Endothelial cell of umbilical vein (primary cell): ENCODE data around the gene TMEM107. TPM values are rescaled to one million over a fixed set of nuclear protein-coding genes. Genes with fewer than 3 reads are reported as not detected.

Source experiments
- BruUV-seq: library from RNA; stranded (reverse); fragments of 400-500 nt; replicated peaks from 2 replicates; lab custom pipeline; 2021; lab: Mats Ljungman, UMichigan
- CTCF ChIA-PET: fragments of 300-600, 350-600 bp; sonication (Branson Sonifier 250); formaldehyde crosslinking; loops from one replicate; lab custom pipeline; 2021; ENCODE audit warnings: antibody characterized with exemption, inconsistent platforms; lab: Charles Lee
- POLR2A ChIA-PET: fragments of 300-600, 350-600 bp; sonication (Branson Sonifier 250); formaldehyde crosslinking; loops from one replicate; lab custom pipeline; 2021; ENCODE audit warnings: antibody characterized with exemption, inconsistent platforms; lab: Charles Lee
- DNase-seq: peaks from one replicate; pipeline ENCODE4 v3.0.0-alpha.2; 2011; ENCODE audit warnings: low read depth, low spot score
- FAIRE-seq: peaks from 2 replicates; lab custom pipeline; 2011; peaks lifted over from hg19 to GRCh38; lab: Jason Lieb, UNC
- H2AFZ ChIP-seq: 2 replicates; pipeline ENCODE4 v1.6.0; 2012; ENCODE audit warnings: low read depth, low read length, control low read depth, inconsistent platforms
- H3K27ac ChIP-seq: 2 replicates; pipeline ENCODE4 v1.5.1; 2011; ENCODE audit warnings: low read depth, mild to moderate bottlenecking, control low read depth, low read length, moderate library complexity; ENCODE audit not compliant: insufficient read depth
- H3K27me3 ChIP-seq, 2 experiments: 2 replicates each; pipeline versions ENCODE4 v1.6.0 to v1.6.1; 2011; ENCODE audit warnings: low read length in 2 of 2, mixed read lengths in 1 of 2; ENCODE audit not compliant: control insufficient read depth in 2 of 2, insufficient read depth in 2 of 2
- H3K36me3 ChIP-seq, 2 experiments: 2 replicates in 1 of 2; 3 replicates in 1 of 2; pipeline ENCODE4 v1.5.1; 2011; ENCODE audit warnings: low read length in 2 of 2, mild to moderate bottlenecking in 1 of 2, moderate library complexity in 1 of 2; ENCODE audit not compliant: control insufficient read depth in 2 of 2, insufficient read depth in 2 of 2; ENCODE audit errors: extremely low read depth in 1 of 2
- H3K4me1 ChIP-seq: 3 replicates; pipeline ENCODE4 v1.5.1; 2011; ENCODE audit warnings: mild to moderate bottlenecking, low read length; ENCODE audit not compliant: control insufficient read depth, insufficient read depth; ENCODE audit errors: extremely low read depth
- H3K4me2 ChIP-seq: 2 replicates; pipeline ENCODE4 v1.6.1; 2011; ENCODE audit warnings: low read length, control low read depth, mixed read lengths; ENCODE audit not compliant: insufficient read depth
- H3K4me3 ChIP-seq, 3 experiments: fragments of 200-600 bp in 1 of 3; sonication (generic), shearing (Covaris generic) in 1 of 3; replicated peaks in 1 of 3; 2 replicates each; pipeline ENCODE4 v1.5.1; 2011 to 2016; ENCODE audit warnings: control low read depth in 3 of 3, low read length in 3 of 3, mild to moderate bottlenecking in 2 of 3, inconsistent platforms in 1 of 3, low read depth in 1 of 3, moderate library complexity in 1 of 3; ENCODE audit not compliant: insufficient read depth in 1 of 3
- H3K79me2 ChIP-seq: 2 replicates; pipeline ENCODE4 v1.6.0; 2012; ENCODE audit warnings: low read length, inconsistent platforms; ENCODE audit not compliant: control insufficient read depth, insufficient read depth
- H3K9ac ChIP-seq: replicated peaks from 2 replicates; pipeline ENCODE3; 2011; ENCODE audit warnings: low read length, control low read depth; ENCODE audit not compliant: insufficient read depth; ENCODE audit errors: extremely low read depth
- H3K9me1 ChIP-seq: replicated peaks from 3 replicates; pipeline ENCODE4 v1.6.0; 2011; ENCODE audit warnings: mild to moderate bottlenecking, low read length; ENCODE audit not compliant: control insufficient read depth, insufficient read depth; ENCODE audit errors: extremely low read depth
- H3K9me3 ChIP-seq: replicated peaks from 2 replicates; pipeline ENCODE4 v1.5.1; 2012; ENCODE audit warnings: low read length, inconsistent platforms; ENCODE audit not compliant: control insufficient read depth, insufficient read depth
- H4K20me1 ChIP-seq: replicated peaks from 2 replicates; pipeline ENCODE3; 2011; ENCODE audit warnings: mild to moderate bottlenecking, low read length; ENCODE audit not compliant: control insufficient read depth, insufficient read depth; ENCODE audit errors: extremely low read depth
- EZH2 ChIP-seq: IDR thresholded peaks from 2 replicates; pipeline ENCODE4 v1.6.1; 2012; ENCODE audit warnings: borderline replicate concordance, low read depth, mild to moderate bottlenecking, moderate library complexity, low read length, inconsistent platforms; ENCODE audit not compliant: severe bottlenecking
- FOS ChIP-seq: IDR thresholded peaks from 2 replicates; pipeline ENCODE4 v1.6.1; 2011; ENCODE audit warnings: mild to moderate bottlenecking, low read length, moderate library complexity, borderline replicate concordance; ENCODE audit not compliant: insufficient read depth
- GATA2 ChIP-seq: IDR thresholded peaks from 2 replicates; pipeline ENCODE4 v1.7.0; 2011; ENCODE audit warnings: low read depth, mild to moderate bottlenecking, moderate library complexity, mixed read lengths, low read length; ENCODE audit not compliant: insufficient read length, insufficient read depth
- JUN ChIP-seq: IDR thresholded peaks from 2 replicates; pipeline ENCODE4 v1.6.1; 2011; ENCODE audit warnings: borderline replicate concordance, low read depth; ENCODE audit not compliant: insufficient read length, insufficient read depth
- MYC ChIP-seq: IDR thresholded peaks from one replicate; pipeline ENCODE4 v1.6.1; 2011; ENCODE audit warnings: mild to moderate bottlenecking, low read depth, low read length
- POLR2A ChIP-seq: IDR thresholded peaks from 2 replicates; pipeline ENCODE4 v1.6.1; 2012; ENCODE audit warnings: low read depth, mild to moderate bottlenecking, control low read depth, low read length
- POLR2AphosphoS5 ChIP-seq: IDR thresholded peaks from 2 replicates; pipeline ENCODE4 v1.6.1; 2012; ENCODE audit warnings: low read depth, mild to moderate bottlenecking, control low read depth, low read length, moderate library complexity; ENCODE audit not compliant: insufficient read depth
- dilution Hi-C: fragments of 300-500 bp; cut with MboI; formaldehyde crosslinking; loops from one replicate; pipeline ENCODE4 v1.15.0; 2019; ENCODE audit warnings: low sequenced_read_pairs; ENCODE audit not compliant: extremely low pct_ligation_motif_present
- intact Hi-C: fragments of 100-400 bp; cut with micrococcal nuclease; formaldehyde crosslinking; loops from one replicate; pipeline ENCODE4 v1.10.0; 2022
- polyA plus RNA-seq, 4 experiments: library from polyadenylated mRNA; depleted of rRNA in 3 of 4; stranded (reverse) in 3 of 4; unstranded in 1 of 4; fragments of >200 nt; gene quantifications; 2 replicates each; pipeline versions ENCODE4 v1.2.1 to v1.2.3, GENCODE V29; 2011 to 2012; ENCODE audit warnings: missing spikeins in 1 of 4
- total RNA-seq: library from RNA; stranded (reverse); gene quantifications from 2 replicates; pipeline ENCODE4 v1.2.3, GENCODE V29; 2021
- TF ChIP-seq, protein P1 (sequence below), 2 donors: IDR thresholded peaks; 1 replicate in 1 of 2; 2 replicates in 1 of 2; pipeline ENCODE4 v1.5.1; 2011; ENCODE audit warnings: low read length in 2 of 2, mild to moderate bottlenecking in 2 of 2, moderate library complexity in 2 of 2, control low read depth in 1 of 2, inconsistent platforms in 1 of 2, low read depth in 1 of 2; ENCODE audit not compliant: insufficient read depth in 1 of 2; ENCODE audit errors: extremely low read depth in 1 of 2
- TF ChIP-seq, protein P2 (sequence below): IDR thresholded peaks from 2 replicates; pipeline ENCODE4 v1.6.1; 2011; ENCODE audit not compliant: insufficient read depth, insufficient read length

TMEM107 gene
- total and polyA plus RNA-seq, 2 donors (not counting 3 experiments of a cell fraction or from before 2014, with no cell fraction given), result 20.4 to 31.6 TPM

DNA sequence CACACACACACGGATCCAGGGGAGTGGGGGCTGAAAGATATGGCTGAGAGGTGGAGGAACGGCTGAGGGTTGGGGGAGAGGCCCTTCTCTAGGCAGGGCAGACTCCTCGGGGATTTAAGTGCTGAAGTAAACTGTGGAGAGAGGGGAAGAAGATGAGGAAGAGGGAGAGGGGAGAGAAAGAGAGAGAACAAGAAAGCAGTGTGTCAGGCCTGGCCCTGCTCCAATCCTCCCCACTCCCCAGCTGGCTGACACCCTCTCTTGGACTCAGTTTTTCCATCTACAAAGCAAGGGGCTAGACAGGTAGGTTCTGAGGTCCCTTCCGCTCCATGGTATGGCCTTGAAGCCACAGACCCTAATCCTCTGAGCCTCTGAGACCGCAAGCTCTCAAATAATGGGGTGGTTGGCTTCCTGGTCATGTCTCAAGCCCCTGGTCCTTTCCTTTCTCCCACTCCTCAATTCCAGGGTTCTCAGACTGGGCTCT lies 15.4 kb downstream of the TMEM107 start:
- POLR2A ChIA-PET, result interaction anchor here (0.7 to 2.2 kb wide), 2 partner anchors 12 to 49 kb away, joined by 8 read pairs; partner anchors contain the start of gene AURKB
- CTCF ChIA-PET, result interaction anchor here (0.9 to 6.3 kb wide), 3 partner anchors 10 to 28 kb away, joined by 3 to 72 read pairs (median 4); no protein-coding TSS in a partner anchor
- Histone ChIP-seq H3K4me1 (peaks cover 26% of the 10 kb centered on the region), H3K79me2 (peaks cover 20% of the 10 kb centered on the region), H3K9me1 (no peaks in the 10 kb centered on the region), H2AFZ (no peak overlapping the region), H4K20me1 (no peaks in the 10 kb centered on the region), H3K4me2 (no peak overlapping the region), H3K36me3 (peaks cover 2 to 7% of the 10 kb centered on the region in 2 experiments), H3K27me3 (no peaks in the 10 kb centered on the region), H3K9me3 (no peaks in the 10 kb centered on the region), H3K9ac (no peak overlapping the region), H3K27ac (no peak overlapping the region), H3K4me3 (no peak overlapping the region)
- no peak for FAIRE-seq
- dilution Hi-C loops, result no loop called here
- intact Hi-C loops, result no loop called here
- TF ChIP-seq, protein P1, sequence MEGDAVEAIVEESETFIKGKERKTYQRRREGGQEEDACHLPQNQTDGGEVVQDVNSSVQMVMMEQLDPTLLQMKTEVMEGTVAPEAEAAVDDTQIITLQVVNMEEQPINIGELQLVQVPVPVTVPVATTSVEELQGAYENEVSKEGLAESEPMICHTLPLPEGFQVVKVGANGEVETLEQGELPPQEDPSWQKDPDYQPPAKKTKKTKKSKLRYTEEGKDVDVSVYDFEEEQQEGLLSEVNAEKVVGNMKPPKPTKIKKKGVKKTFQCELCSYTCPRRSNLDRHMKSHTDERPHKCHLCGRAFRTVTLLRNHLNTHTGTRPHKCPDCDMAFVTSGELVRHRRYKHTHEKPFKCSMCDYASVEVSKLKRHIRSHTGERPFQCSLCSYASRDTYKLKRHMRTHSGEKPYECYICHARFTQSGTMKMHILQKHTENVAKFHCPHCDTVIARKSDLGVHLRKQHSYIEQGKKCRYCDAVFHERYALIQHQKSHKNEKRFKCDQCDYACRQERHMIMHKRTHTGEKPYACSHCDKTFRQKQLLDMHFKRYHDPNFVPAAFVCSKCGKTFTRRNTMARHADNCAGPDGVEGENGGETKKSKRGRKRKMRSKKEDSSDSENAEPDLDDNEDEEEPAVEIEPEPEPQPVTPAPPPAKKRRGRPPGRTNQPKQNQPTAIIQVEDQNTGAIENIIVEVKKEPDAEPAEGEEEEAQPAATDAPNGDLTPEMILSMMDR (IDR thresholded peaks at IDR 0.05; ENCODE audit: extremely low read depth in 1 of 2, insufficient read depth in 1 of 2, low read depth in 1 of 2, low read length in 2 of 2), result no peak
- TF ChIP-seq EZH2 (no peak), JUN (no peak), POLR2A (no peak), GATA2 (no peak), FOS (no peak), MYC (no peak), POLR2AphosphoS5 (no peak)
- TF ChIP-seq, protein P2, sequence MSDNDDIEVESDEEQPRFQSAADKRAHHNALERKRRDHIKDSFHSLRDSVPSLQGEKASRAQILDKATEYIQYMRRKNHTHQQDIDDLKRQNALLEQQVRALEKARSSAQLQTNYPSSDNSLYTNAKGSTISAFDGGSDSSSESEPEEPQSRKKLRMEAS, result no peak
- BruUV-seq, result TSS peak; percentile 27
- DNase-seq, result no peak
